Activated CD4-positive, alpha-beta T cell treated with anti-CD3 and anti-CD28 coated beads, Interleukin-10, Interleukin-2, amounts not matched to agents 100 ng/mL and 50 ng/mL, durations not matched to agents 16 hours and 8 hours (primary cell): ENCODE data around the gene KIF16B.
"Not testable (repeated sequence)": the region's sequence is repeated elsewhere in the genome, so short reads cannot be mapped to it uniquely, and the experiment has no call there.

Experiments
- DNase-seq: peaks from one replicate; pipeline ENCODE4 v3.0.0-alpha.2; 2020

Gene KIF16B

DNA sequence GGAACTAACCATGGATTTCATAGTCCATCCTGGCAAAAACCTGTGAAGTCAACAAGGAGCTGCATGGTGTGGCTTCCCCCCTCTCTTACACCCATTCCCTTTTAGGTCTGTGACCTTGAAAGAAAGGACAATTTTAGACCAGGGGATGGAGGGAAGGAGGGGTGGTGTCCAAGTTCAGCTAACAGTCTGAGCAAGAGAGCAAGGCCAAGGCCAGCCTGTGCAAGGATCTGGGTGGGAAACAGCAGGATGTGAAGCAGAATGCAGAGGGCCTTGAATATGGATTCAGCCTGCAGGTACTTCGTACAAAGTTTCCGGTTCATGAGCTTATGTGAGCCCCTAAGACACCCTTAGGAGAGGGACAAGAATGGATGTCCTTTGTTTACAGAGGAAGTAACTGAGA lies 293.0 kb downstream of the KIF16B start:
- no peak for DNase-seq

DNA sequence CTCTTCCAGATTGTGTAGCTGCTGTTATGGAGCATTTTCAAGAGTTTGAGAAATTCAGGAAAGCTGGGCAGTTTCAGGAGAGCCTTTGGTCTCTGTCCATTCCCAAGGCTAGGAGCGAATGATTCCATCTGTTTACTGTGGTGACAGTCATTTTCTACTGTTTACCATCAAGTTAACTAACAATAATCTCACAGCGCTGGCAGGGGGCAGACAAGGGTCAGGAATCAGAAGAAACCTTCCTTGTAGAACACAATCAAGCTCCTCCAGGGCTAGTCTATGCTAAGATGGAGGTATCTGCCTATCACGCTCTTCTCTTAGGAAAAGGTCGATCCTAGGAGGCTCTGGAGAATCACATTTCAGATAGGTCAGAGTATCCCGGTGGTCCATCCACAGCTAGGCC lies 293.9 kb downstream of the KIF16B start:
- no peak for DNase-seq

DNA sequence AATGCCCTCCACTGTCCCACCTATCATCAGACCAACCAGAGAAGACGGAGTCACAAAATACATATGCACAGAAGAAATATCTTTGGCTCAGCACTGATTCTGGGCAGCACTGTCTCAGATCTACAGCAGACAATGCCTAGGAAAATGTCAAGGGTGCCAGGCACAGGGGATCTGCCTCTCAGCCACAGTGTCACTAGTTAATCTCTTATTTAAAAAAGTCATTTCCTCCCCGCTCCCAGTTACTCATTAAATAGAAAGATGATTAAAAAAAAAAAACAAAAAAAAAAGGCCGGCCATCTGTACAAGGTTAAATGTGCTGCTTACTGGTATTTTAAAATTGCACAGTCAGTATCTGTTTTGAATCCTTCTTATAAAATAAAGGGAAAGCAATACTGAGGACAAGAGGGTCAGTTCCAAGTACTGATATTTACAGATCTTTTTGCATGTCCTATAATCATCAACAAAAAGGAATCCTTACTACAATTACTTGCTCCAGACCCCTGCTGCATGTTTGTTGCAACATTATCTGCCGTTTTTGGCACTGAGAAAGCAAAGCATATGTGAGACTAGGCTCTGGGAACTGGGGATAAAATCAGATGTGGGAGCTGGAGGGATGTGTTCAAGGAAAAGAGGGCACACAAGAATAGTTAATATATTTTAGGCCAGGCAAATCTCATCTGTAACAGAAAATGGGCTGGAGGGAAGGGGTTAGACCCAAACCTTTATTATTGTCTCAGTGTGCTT lies 299.3 kb downstream of the KIF16B start:
- DNase-seq = no peak

DNA sequence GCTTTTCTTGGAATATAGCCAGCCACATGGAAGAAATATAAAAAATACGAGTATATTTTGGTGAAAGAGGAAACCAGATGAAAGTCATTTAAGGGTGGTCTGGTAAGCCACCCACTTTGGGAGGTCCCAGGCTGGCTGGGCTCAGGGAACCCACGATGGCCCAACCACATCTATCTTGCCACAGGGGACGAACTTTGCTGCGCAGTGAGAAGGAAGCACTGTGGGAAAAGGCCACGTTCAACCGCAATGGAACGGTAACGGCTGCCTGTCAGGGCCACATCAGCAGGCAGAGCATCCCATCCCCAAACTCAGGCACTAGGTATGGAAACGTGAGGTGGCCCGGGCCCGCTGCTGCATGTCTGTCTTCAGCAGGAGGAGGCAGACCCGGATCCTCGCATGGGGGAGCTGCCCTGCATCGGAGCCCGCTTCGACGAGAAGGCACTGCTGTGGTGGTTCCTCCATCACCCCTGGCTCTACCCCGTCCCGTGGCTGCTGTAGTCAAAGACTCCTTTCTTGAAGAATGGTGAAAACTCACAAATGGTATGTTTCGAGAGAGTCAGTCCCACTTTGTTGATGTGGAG lies 300.4 kb downstream of the KIF16B start:
- no peak for DNase-seq

DNA sequence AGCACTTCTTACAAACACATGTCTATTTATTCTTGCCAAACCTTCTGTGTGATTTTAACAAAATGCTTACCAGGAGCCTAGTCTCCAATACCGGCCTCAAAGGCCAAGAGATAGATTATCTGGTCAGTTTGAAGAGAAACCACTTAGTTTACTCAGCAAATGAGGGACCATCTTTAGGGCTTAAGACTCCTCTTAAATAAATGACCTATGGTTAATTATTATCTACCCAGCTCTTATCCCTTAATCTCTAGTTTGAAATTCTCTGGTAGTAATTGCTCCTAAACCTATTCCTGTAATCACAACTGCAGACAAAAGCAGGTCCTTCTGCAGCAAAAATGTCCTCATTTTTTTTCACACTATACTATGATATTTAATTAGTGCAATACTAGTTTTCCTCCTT lies 301.8 kb downstream of the KIF16B start:
- no peak for DNase-seq

DNA sequence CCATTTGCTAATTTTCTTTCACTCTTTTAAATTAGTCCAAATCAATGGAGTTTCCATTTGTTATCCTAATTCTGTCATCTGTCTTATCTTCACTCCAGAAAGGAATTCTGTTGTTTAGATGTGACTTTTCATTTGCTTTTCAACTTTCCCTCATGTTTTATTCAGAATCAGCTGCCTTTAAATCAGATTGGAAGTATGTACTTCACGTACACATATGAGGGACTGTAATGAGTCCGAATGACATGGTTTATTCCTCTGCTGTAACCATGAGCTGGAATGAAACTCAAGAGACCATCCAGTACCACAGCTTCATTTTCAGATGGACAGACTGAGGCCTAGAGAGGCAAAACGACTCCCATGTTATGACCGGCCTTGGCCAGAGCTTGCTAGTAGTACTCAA lies 302.3 kb downstream of the KIF16B start:
- no peak for DNase-seq

DNA sequence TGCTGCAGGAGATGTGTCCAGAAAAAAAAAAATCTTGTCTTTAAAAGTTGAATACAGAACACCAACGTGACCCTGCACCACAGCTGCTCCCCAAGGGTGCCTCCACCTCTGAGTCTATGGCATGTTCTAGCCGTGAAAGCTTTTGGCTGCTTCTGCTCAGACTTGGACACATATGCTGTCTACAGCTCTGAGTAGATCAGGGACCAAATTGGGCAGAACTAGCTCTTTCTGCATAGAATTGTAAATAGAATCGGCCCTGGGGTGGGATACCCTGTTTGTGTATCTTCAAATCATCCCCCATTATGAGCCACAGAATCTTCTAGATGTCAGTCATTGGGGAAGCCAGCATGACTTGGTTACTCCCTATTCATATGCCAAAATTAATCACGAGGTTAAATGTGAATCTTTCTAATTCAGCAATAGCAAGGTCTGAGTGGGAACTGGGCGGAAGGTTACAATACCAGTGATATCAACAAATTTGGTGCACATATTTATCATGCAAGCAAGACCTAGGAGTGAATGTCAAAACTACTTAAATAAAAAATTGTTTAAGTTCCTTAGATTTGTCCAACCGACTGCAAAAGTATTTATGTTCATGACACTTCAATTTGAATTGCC lies 302.8 kb downstream of the KIF16B start:
- no peak for DNase-seq

DNA sequence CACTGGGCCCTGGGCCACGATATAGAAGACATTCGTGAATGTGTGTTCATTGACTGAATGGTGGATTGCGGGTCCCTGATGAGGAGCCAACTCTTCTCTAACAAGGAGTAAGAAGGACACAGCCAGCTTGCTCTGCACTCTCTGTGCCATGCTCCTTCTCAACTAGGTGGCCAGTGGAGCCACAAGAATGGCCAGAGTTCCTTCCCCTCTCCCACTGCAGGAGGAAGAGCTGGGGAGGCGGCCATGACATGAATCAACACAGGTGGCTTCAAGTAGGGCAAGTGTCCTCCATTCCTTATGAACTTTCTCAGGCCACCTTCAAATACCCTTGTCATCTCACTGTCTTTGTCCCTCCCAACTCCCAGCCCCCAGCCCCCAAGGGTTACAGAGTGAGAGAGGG lies 305.7 kb downstream of the KIF16B start:
- DNase-seq = no peak

DNA sequence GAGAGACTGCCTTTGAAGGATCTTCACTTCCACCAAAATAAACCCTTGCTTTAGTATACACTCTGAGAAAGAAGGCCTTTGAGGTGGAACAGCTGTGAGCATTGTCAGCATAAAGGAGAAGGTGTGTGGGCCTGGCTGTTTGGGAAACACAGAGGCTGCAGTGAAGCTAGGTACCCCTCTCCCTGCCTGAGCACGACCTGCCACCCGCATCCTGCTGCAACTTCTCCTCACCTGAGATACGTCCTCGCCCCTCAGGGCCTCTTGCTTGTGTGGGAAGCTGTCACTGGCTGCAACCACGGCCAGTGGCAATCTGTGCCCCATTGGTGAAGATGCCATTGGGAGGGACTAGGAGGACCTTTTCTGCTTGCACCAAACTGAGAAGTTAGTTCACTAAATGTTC lies 307.9 kb downstream of the KIF16B start:
- no peak for DNase-seq

DNA sequence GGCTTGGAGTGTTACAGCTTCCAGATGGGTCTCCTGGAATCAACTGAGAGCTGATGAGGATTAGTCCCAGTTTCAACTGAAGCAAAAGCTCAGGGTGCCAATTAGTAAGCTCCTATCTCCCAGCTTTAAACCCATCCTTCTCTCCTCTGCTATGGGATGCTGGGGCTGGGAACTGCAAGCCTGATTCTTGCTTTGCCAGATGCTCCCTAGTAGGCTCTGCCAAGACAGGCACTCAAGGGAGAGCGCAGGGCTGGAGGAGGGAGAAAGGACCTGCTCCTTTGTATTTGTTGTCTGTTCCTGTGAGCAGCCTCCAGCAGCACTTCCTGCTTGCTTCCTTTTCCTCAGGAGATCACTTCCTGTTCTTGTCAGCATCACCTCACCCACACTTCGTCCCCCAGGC lies 309.7 kb downstream of the KIF16B start:
- DNase-seq = no peak

DNA sequence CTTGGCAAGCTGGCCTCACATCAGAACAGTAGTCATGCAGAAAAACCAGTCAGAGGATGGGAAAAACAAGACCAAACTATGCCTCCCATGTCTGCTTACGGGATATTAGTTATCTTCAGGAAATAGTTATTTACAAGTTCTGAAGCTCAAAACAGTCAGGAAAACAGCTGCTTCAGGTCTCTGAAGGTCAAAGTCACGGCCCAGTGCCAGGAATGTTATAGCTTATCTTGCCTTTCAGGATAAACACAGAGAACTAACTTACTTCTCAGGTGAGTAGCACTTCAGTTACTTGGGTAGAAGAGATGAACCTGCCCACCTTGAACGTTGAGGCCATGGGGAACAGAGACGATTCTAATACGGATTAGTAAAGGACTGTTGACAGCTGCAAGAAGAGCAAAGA lies 310.7 kb downstream of the KIF16B start:
- no peak for DNase-seq

DNA sequence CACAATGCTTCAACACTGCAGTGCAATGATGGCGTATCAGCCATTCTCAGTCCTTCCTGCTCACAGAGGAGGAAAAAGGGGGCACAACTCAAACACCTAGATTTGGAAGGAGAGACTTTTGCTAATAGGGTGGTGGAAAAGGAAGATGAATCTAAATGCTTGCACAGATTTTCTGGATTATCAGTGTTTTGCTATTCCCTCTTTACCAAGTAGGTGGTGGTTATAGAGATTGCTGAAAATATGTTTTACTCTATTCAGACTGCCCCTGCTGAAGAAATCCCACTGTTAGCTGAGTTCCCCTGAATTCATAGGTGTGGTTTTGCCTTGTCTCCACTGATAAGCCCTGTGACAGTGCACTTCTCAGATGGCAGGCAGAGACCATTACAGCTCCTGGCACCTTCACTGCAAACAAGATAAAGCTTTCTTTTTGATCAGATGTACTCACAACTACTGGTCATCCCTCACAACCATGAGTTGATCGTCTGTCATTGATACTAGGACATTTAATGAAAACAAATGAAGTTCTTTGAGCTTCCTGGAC lies 311.4 kb downstream of the KIF16B start:
- no peak for DNase-seq

DNA sequence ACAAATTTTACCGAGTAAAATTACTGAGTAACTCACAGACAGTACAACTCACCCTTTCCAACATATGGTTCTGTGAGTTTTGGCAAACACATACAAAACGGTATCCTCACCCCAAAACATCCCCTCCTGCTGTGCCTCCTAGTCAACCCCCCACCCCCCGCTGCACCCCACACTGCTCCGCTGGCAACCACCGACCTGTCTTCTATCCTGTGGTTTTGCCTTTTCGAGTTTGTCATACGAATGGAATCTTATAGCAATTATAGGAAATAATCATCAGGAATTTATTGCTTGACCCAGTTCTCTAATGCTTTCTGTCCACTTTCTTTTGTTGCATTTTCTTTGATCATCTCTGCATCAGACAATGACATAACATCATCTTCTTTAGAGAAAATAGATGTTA lies 312.3 kb downstream of the KIF16B start:
- no peak for DNase-seq

DNA sequence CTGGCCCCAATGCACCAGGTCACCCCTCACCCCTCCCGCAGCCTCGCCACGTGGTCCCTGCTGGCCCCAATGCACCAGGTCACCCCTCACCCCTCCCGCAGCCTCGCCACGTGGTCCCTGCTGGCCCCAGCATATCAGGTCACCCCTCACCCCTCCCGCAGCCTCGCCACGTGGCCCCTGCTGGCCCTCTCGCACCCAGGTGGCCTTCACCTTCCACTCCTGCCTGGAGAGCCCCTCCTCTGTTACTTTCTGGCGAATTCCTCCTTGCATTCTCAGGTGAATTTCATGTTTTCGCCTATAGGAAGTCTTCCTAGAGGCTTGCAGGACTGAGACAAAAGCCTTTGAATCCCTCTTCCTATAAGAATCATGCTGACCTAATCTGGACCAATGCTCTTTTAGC lies 313.1 kb downstream of the KIF16B start:
- DNase-seq = not testable (repeated sequence)

DNA sequence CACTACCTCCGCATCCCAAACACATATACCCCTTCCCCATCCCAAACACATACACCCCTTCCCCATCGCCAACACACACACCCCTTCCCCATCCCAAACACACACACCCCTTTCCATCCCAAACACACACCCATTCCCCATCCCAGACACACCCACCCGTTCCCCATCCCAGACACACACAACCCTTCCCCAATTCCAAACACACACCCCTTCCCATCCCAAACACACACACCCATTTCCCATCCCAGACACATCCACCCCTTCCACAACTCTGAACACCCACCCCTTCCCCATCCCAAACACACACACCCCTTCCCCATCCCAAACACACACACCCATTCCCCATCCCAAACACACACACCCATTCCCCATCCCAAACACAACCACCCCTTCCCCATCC lies 314.5 kb downstream of the KIF16B start:
- DNase-seq = no peak

DNA sequence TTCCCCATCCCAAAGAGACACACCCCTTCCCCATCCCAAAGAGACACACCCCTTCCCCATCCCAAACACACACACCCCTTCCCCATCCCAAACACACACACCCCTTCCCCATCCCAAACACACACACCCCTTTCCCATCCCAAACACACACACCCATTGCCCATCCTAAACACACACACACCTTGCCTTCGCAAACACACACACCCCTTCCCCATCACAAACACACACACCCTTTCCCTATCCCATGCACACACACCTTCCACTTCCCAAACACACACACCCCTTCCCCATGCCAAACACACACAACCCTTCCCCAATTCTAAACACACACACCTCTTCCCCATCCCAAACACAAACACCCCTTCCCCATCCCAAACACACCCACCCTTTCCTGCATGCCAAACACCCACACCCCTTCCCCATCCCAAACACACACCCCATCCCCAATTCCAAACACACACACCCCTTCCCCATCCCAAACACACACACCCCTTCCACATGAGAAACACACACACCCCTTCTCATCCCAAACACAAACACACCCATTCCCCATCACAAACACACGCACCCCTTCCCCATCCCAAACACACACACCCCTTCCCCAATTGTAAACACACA lies 315.3 kb downstream of the KIF16B start:
- no peak for DNase-seq

DNA sequence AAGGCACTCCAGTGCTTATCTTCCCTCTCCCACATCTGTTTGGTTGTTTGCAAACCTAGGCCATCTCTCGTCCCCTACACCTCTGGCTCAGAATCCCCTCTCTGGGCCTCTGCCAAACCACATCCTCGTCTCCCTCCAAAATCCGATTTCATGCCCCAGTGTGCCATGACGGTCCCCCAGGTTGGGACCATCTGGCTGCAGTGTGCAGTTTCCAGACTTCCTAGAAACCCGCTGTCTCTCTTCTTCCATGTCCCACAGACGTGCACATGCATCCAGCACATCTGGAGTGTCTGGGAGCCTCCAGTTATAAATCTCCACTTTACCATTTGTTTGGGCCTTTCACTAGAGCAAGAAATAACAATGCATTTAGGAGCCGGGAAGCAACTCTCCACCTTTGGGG lies 316.2 kb downstream of the KIF16B start:
- no peak for DNase-seq

DNA sequence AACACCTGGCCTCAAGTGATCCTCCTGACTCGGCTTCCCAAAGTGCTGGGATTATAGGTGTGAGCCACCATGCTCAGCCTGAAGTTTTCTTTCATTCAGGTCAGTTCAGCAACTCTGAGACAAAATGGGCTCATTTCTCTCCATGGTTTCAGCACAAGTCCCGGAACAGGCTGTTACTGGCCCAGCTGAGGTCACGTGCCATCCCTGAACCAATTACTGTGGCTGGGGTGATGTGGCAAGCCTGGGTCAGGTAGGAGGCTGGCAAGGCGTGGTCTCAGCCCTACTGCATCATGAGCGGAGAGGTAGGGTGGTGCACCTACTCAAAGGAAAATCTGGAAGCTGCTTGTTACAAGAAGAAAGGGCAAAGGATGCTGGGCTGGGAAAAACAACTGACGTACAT lies 326.4 kb downstream of the KIF16B start:
- no peak for DNase-seq

DNA sequence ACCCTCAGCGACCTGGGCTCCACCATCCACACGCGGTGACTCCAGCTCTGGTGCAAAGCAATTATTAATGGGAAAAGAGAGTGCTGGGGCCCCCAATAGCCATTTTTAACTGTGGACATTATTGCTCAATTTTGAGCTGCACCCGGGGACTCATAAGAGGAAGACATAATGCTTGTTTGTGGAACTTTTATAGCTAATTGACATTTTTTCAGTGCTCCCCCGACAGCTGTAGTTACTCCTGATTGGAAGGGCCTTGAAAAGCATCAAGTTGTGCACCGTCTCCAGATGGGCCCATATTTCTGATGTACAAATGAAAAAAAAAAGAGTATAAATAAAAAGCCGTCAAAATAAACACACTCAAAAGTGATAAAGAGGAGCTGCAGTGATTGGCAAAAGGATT lies 327.0 kb downstream of the KIF16B start:
- DNase-seq = no peak

DNA sequence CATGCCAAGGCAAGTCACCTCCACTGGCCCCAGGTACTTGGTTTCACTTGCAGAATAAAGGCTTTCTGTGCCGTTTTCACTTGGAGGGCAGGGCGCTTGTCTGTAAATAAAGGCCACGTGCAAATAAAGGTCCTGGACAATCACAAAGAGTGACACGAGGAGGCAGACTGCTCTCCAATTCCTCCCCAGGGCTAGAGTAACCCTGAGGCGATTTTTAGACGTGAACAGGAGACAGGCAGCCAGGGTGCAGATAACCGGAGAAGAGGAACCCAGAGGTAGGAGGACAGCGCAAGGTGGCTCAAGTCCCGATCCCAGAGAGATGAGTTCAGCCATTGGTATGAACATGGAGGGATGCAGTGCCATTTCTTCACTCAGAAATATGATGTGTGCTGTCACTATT lies 327.4 kb downstream of the KIF16B start:
- no peak for DNase-seq

DNA sequence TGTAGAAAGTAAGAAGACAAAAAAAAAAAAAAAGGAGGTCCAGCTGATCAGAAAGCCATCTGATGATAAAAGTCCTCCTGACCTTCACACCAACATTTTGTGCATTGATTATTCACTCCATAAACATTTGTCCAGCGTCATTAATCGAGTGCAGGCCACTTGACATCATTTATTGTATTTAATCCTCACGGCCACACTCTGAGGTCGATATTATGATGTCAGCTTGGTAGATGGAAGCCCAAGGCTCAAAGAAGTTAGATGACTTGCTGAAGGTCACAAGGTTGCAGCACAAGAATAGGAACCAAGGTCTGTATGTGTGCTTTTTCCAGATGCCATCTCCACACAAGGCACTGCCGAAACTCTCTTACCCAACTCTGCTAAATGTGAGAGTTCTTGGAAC lies 328.4 kb downstream of the KIF16B start:
- DNase-seq = no peak

DNA sequence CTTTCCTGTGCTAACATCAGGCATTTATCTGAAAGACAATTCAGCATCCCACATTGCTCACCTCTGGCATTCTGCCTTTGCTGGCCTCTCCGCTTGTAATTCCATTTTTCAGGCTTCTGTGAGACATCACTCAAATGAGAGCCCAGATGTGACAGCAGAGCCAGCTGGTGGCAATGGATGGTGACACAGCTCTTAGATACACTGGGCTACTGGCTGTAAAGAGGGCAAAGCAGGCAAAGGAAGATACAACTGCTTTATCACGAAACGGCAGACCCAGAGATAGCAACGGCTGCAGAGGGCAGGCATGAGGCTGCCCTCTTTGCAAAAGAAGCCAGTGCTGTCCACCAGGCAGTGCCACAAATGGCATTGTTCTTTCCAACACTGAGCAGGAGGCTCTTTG lies 329.8 kb downstream of the KIF16B start:
- DNase-seq = no peak

DNA sequence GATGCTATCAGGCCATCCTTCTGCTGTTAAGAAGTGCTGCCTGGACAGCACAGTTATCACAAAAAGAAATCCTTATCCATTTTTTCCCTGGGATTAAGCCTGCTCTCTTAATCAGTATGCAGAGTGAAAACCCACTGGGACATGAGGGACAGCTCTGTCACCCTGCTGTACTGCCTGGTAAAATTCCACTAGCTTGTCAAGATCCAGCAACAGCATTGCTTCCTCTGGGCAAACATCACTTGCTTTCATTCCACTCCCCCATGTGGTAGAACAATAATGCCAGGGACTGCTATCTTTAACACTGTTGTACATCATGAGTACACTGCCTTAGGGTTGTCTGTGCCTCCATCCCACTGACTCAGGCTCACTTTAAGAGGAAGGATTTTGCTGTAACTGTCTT lies 331.3 kb downstream of the KIF16B start:
- no peak for DNase-seq

DNA sequence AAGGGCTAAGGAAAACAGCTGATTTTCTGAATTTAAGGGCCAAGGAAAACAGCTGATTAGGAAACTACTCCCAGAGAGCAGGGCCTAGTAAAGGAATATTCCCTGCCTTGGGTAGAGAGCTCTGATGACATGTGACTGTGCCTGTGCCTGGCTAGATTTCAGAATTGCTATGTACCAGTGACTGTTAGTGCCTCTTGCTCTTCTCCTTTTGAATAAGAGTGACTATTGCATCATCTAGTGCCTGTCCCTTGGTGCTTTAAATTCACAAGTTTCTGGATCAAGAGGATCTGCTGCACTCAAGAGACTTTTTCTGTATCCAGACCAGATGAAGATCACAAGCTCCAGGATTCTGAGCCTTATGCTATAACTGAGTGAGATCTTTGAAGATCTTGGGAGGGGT lies 332.9 kb downstream of the KIF16B start:
- no peak for DNase-seq
